ENCODE data around the gene GALNT16.

- TF ChIP-seq CTCF (IDR thresholded peaks at IDR 0.05) (no peak), EP300 (IDR thresholded peaks at IDR 0.05) (no peak), POLR2A (IDR thresholded peaks at IDR 0.05; ENCODE audit: low read depth) (no peak), POLR2AphosphoS5 (IDR thresholded peaks at IDR 0.05) (no peak)
Measured at GRCh38 chr14:69263771-69264170, 3.8 kb downstream of the GALNT16 start.

Measured in esophagus muscularis mucosa (tissue), 4 donors.